Measurements from ENCODE around the gene CUBN. TPM values are rescaled to one million over a fixed set of nuclear protein-coding genes. Genes with fewer than 3 reads are reported as not detected.

CUBN gene
- total RNA-seq, 1 experiment from 2014 or later: 4.6 TPM

- peaks cover 8% of the 10 kb centered on the region for H3K36me3 Mint-ChIP-seq (ENCODE audit: insufficient read depth, unreplicated experiment)
- H3K27me3 ChIP-seq (replicated peaks; ENCODE audit: control insufficient read depth, insufficient read depth, low read length): no peaks in the 10 kb centered on the region
- POLR2A ChIA-PET: no interaction called here
- H3K36me3 ChIP-seq (ENCODE audit: control insufficient read depth, insufficient read depth, low read length): no peaks in the 10 kb centered on the region
- peaks cover 4% of the 10 kb centered on the region; the same call in 1 of the 2 replicates for H3K4me1 ChIP-seq
- intact Hi-C loops (cut with micrococcal nuclease; ENCODE audit: unreplicated experiment): no loop called here
- no peak overlapping the region for H3K4me3 Mint-ChIP-seq (ENCODE audit: unreplicated experiment)
- peaks cover 6% of the 10 kb centered on the region for H3K4me1 Mint-ChIP-seq (ENCODE audit: low read depth, unreplicated experiment)
- peaks cover 14% of the 10 kb centered on the region for H3K9me3 ChIP-seq
- DNase-seq: no peak
- no TSS peak for BruUV-seq (replicated peaks)
- TF ChIP-seq CTCF (IDR thresholded peaks at IDR 0.05; ENCODE audit: insufficient read depth in 1 of 2, low read depth in 1 of 2, low read length in 1 of 2, severe bottlenecking in 1 of 2, unreplicated experiment in 1 of 2): no peak
- H3K9me3 Mint-ChIP-seq (ENCODE audit: unreplicated experiment): peaks cover 29% of the 10 kb centered on the region
- CTCF ChIA-PET: no interaction called here
- no peak overlapping the region for H3K27ac Mint-ChIP-seq (ENCODE audit: unreplicated experiment)
- H3K4me3 ChIP-seq (ENCODE audit: low read depth, low read length): no peak overlapping the region
- no peaks in the 10 kb centered on the region for H3K27me3 Mint-ChIP-seq (ENCODE audit: insufficient read depth, unreplicated experiment)
Measured at GRCh38 chr10:16822027-16822426, 307.6 kb downstream of the CUBN start.

- intact Hi-C loops (cut with micrococcal nuclease; ENCODE audit: unreplicated experiment): no loop called here
- no TSS peak for BruUV-seq (replicated peaks)
- H3K4me1 ChIP-seq: peaks cover 4% of the 10 kb centered on the region
- ChIA-PET POLR2A (no interaction called here), CTCF (no interaction called here)
- H3K4me1 Mint-ChIP-seq (ENCODE audit: low read depth, unreplicated experiment): peaks cover 15% of the 10 kb centered on the region
- no peak overlapping the region for H3K4me3 Mint-ChIP-seq (ENCODE audit: unreplicated experiment)
- no peak overlapping the region for H3K27ac Mint-ChIP-seq (ENCODE audit: unreplicated experiment)
- no peaks in the 10 kb centered on the region for H3K27me3 ChIP-seq (replicated peaks; ENCODE audit: control insufficient read depth, insufficient read depth, low read length)
- peaks cover 29% of the 10 kb centered on the region for H3K9me3 Mint-ChIP-seq (ENCODE audit: unreplicated experiment)
- H3K36me3 Mint-ChIP-seq (ENCODE audit: insufficient read depth, unreplicated experiment): peaks cover 9% of the 10 kb centered on the region
- peaks cover 14% of the 10 kb centered on the region for H3K9me3 ChIP-seq
- no peak for TF ChIP-seq CTCF (IDR thresholded peaks at IDR 0.05; ENCODE audit: insufficient read depth in 1 of 2, low read depth in 1 of 2, low read length in 1 of 2, severe bottlenecking in 1 of 2, unreplicated experiment in 1 of 2)
- no peaks in the 10 kb centered on the region for H3K36me3 ChIP-seq (ENCODE audit: control insufficient read depth, insufficient read depth, low read length)
- no peaks in the 10 kb centered on the region for H3K27me3 Mint-ChIP-seq (ENCODE audit: insufficient read depth, unreplicated experiment)
- no peak for DNase-seq
- no peak overlapping the region for H3K4me3 ChIP-seq (ENCODE audit: low read depth, low read length)
Measured at GRCh38 chr10:16820421-16820820, 309.2 kb downstream of the CUBN start.

- no peak for TF ChIP-seq CTCF (IDR thresholded peaks at IDR 0.05; ENCODE audit: insufficient read depth in 1 of 2, low read depth in 1 of 2, low read length in 1 of 2, severe bottlenecking in 1 of 2, unreplicated experiment in 1 of 2)
- Mint-ChIP-seq H3K27me3 (ENCODE audit: insufficient read depth, unreplicated experiment) (no peaks in the 10 kb centered on the region), H3K36me3 (ENCODE audit: insufficient read depth, unreplicated experiment) (peaks cover 9% of the 10 kb centered on the region), H3K4me1 (ENCODE audit: low read depth, unreplicated experiment) (peaks cover 19% of the 10 kb centered on the region), H3K9me3 (ENCODE audit: unreplicated experiment) (peaks cover 29% of the 10 kb centered on the region), H3K4me3 (ENCODE audit: unreplicated experiment) (no peak overlapping the region), H3K27ac (ENCODE audit: unreplicated experiment) (no peak overlapping the region)
- Histone ChIP-seq H3K36me3 (ENCODE audit: control insufficient read depth, insufficient read depth, low read length) (no peaks in the 10 kb centered on the region), H3K4me3 (ENCODE audit: low read depth, low read length) (no peak overlapping the region), H3K9me3 (peaks cover 14% of the 10 kb centered on the region), H3K27me3 (replicated peaks; ENCODE audit: control insufficient read depth, insufficient read depth, low read length) (no peaks in the 10 kb centered on the region), H3K4me1 (peaks cover 4% of the 10 kb centered on the region)
- DNase-seq: no peak
- intact Hi-C loops (cut with micrococcal nuclease; ENCODE audit: unreplicated experiment): no loop called here
- ChIA-PET CTCF (no interaction called here), POLR2A (no interaction called here)
- BruUV-seq (replicated peaks): no TSS peak
Measured at GRCh38 chr10:16820018-16820417, 309.6 kb downstream of the CUBN start.

All from Caco-2 (cell line).